SW480 (cell line): Measurements from ENCODE around the gene CUX1.
"Not testable (repeated sequence)": the region's sequence is repeated elsewhere in the genome, so short reads cannot be mapped to it uniquely, and the experiment has no call there.

ENCODE experiments used
- DNase-seq: peaks from one replicate; pipeline ENCODE4 v3.0.0-alpha.2; 2016; ENCODE audit warnings: low spot score

The CUX1 gene

GRCh38 chr7:102099474-102099873 lies 282.0 kb downstream of the CUX1 start:
- DNase-seq = no peak

GRCh38 chr7:102101111-102101551 lies 283.7 kb downstream of the CUX1 start:
- no peak for DNase-seq

- no peak for DNase-seq
Observed at GRCh38 chr7:102101926-102102325, 284.5 kb downstream of the CUX1 start.

- no peak for DNase-seq
Observed at GRCh38 chr7:102103027-102103372, 285.6 kb downstream of the CUX1 start.

- DNase-seq = no peak
Observed at GRCh38 chr7:102104245-102104644, 286.8 kb downstream of the CUX1 start.

- DNase-seq = no peak
Observed at GRCh38 chr7:102106625-102107024, 289.2 kb downstream of the CUX1 start.

GRCh38 chr7:102107474-102108104 lies 290.2 kb downstream of the CUX1 start:
- no peak for DNase-seq

GRCh38 chr7:102111061-102112041 lies 293.9 kb downstream of the CUX1 start:
- DNase-seq = no peak

- no peak for DNase-seq
Observed at GRCh38 chr7:102115181-102115580, 297.8 kb downstream of the CUX1 start.

GRCh38 chr7:102115931-102116330 lies 298.5 kb downstream of the CUX1 start:
- no peak for DNase-seq

GRCh38 chr7:102117743-102118142 lies 300.3 kb downstream of the CUX1 start:
- DNase-seq = no peak

GRCh38 chr7:102119213-102119651 lies 301.8 kb downstream of the CUX1 start:
- no peak for DNase-seq

- no peak for DNase-seq
Observed at GRCh38 chr7:102119925-102120324, 302.5 kb downstream of the CUX1 start.

- DNase-seq = no peak
Observed at GRCh38 chr7:102120666-102121195, 303.3 kb downstream of the CUX1 start.

GRCh38 chr7:102122026-102122425 lies 304.6 kb downstream of the CUX1 start:
- DNase-seq = no peak

- DNase-seq = no peak
Observed at GRCh38 chr7:102125127-102125596, 307.7 kb downstream of the CUX1 start.

GRCh38 chr7:102128303-102128702 lies 310.9 kb downstream of the CUX1 start:
- DNase-seq = no peak

- no peak for DNase-seq
Observed at GRCh38 chr7:102129636-102130370, 312.4 kb downstream of the CUX1 start.

GRCh38 chr7:102132209-102132752 lies 314.9 kb downstream of the CUX1 start:
- DNase-seq = no peak

- no peak for DNase-seq
Observed at GRCh38 chr7:102138676-102139075, 321.2 kb downstream of the CUX1 start.

- DNase-seq = no peak
Observed at GRCh38 chr7:102140952-102141370, 323.5 kb downstream of the CUX1 start.

- DNase-seq = not testable (repeated sequence)
Observed at GRCh38 chr7:102142433-102142832, 325.0 kb downstream of the CUX1 start.
